GM18499 (cell line): ENCODE results near the gene CTTN.
"Not testable (repeated sequence)": the region's sequence is repeated elsewhere in the genome, so short reads cannot be mapped to it uniquely, and the experiment has no call there.

Experiments used
- ATAC-seq: cut with Tn5 transposase; IDR thresholded peaks from one replicate; pipeline ENCODE4 v1.9.1; 2021; ENCODE audit warnings: moderate number of reproducible peaks; ENCODE audit not compliant: insufficient read depth, unreplicated experiment

Gene CTTN

DNA sequence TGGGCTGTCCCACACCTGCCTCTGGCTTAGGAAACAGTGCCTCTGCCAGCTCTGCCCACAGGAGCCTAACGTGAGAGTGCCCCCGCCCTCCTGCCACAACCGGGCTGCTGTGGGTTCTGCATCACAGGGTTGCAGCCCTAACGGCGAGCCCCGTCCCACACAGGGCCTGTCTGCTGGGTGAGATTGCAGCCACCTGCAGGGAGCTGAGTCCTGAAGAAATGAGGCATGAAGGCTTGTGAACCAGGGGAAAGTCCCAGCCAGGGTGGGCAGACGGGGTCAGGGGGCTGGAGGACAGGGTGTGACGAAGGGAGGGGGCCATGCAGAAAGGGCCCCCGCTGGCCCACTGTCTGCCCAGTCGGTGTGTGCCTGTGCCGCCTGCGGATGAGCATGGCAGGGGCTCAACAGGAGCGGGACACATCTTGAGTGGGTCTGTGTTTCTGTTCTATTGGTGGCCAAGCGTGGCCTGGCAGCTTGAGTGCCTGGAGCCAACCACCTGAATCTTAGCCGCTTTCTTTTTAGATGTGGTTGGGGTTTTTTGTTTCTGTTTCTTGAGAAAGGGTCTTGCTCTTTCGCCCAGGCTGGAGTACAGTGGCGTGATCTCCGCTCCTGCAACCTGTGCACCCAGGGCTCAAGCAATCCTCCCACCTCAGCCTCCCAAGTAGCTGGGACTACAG is 38.9 kb downstream of the CTTN start:
- no peak for ATAC-seq

DNA sequence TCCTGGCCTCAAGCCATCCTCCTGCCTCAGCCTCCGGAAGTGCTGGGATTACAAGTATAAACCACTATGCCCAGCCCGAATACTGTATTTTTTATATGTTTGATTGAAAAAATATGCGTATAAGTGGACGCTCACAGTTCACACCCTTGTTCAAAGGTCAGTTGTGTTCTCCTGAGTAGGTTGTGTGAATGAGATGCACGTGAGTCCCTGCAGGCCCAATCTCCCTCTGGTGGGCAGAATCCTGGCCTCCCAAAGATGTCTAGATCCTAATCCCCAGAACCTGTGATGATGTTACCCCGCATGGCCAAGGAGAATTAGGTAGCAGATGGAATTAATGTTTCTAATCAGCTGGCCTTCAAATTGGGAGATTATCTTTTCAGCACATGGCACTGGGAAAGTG is 41.9 kb downstream of the CTTN start:
- ATAC-seq = no peak

DNA sequence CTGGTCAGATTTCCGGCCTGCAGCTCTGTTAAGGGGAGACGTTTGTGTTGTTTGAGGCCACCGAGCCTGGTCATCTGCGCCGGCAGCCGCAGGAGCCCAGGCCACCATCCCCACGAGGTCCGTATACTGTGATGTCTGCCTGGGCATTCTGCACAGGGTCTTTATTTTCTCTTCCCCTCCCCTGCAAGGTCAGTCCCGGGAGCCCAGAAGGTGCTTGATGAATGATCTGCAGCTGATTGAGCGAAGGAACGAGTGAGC is 45.4 kb downstream of the CTTN start:
- ATAC-seq = no peak

DNA sequence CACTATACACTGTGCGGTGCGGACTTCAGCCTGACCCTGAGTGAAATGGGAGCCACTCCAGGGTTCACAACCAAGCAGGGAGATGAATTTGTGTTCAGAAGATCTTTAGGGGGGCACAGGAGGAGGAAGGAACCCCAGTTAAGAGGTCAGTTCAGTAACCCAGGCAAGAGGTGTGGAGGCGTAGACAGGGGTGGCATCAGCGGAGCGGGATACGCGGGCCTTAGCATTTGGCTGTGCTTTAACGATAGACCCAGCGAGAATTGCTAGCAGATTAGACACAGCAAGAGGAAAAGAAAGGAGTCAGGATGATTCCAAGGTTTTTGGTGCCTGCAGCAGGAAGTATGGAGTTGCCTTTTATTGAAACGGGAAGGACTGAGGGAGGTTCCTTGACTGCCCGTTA is 46.8 kb downstream of the CTTN start:
- ATAC-seq = no peak

DNA sequence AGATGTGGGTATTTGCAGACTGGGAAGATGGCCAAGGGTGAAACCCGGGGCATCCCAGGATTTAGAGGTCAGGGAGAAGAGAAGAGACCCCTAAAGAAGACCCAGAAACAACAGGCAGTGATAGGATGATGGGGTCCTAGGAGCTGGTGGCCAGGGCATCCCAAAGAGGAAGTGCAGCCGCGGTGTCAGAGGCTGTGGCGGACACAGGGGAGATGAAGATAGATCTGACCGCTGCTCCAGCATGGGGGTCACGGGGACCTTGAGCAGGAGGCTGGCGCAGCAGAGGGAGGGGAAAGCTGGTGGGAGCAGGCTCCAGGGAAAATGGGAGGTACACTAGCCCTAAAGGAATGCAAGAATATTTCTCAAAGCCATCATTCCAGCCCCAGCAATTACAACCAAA is 47.3 kb downstream of the CTTN start:
- no peak for ATAC-seq

- ATAC-seq = no peak
Observed at GRCh38 chr11:70448983-70449567, 50.7 kb downstream of the CTTN start.

- ATAC-seq = no peak
Observed at GRCh38 chr11:70454197-70454767, 56.0 kb downstream of the CTTN start.

- not testable (repeated sequence) for ATAC-seq
Observed at GRCh38 chr11:70454811-70455210, 56.5 kb downstream of the CTTN start.

- ATAC-seq = no peak
Observed at GRCh38 chr11:70455354-70455753, 57.0 kb downstream of the CTTN start.

DNA sequence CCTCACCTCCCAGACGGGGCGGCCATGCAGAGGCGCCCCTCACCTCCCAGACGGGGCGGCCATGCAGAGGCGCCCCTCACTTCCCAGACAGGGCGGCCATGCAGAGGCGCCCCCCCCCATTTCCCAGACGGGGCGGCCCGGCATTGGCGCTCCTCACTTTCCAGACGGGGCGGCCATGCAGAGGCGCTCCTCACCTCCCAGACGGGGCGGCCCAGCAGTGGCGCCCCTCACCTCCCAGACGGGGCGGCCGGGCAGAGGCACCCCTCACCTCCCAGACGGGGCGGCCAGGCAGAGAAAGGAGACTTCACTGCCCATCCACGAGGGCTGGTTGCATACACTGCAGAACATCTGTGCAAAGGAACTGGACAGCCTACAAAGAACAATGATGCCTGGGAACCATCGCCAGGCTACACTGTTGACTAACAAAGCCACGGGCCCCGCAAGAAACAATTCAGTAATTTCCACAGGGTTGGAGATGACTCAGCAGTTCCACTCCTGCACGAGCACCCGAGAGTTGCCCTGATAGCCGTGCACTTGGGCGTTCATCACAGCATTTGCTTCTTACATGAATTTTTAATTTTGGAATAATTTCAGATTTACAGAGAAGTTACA is 58.7 kb downstream of the CTTN start:
- ATAC-seq = no peak

- ATAC-seq = no peak
Observed at GRCh38 chr11:70458736-70459135, 60.4 kb downstream of the CTTN start.

DNA sequence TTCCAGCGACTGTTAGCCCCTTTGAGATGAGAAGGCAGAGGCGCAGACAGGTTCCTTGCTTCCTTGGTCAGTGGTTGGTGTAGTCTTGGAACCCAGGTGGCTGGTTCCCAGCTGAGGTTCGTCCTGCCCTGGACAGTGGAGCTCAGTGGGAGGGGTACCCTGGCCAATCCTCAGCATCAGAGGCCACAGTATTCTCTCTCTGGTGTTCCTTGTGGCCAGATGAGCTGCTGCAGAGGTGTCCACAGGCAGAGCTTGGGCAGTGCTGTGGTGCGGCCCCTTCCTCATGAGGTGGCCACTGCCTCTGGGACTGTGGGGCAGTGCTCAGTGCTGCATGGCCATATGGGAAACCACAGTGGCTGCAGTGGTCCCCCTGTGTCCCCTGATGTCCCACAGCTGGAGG is 61.8 kb downstream of the CTTN start:
- no peak for ATAC-seq

GRCh38 chr11:70460964-70461363 is 62.6 kb downstream of the CTTN start:
- ATAC-seq = no peak

DNA sequence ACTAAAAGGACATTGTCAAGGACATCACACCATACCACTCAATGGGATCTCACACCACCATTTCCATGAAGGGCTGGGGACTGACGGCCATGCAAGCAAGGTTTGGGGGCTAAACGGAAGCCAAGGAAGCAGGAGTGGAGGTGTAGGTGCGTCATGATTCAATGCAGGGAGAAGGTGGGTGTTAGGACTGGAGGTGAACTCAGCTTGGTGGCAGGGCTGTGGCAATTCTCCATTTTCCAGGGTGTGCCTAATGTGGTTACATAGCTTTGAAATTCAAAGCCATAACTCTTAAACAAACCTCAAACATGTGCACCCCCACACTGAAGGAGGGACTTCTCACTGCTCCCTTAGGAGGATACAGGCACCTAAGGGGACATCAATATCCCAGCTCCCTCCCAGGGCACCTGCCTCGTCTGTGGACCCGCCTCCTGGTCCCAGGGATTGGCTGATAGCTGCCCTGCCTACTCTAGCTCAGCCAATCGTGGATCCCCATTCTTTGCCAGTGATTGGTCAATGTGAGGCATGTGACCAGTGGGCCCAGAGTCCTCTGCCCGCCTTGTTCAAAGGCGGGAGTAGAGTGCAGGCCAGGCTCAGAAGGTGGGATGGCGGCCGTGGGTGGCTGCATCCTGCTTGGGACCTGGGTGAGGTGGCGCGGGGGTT is 64.6 kb downstream of the CTTN start:
- ATAC-seq = no peak

GRCh38 chr11:70463478-70464255 is 65.3 kb downstream of the CTTN start:
- ATAC-seq = no peak

GRCh38 chr11:70464509-70465361 is 66.4 kb downstream of the CTTN start:
- ATAC-seq = no peak

DNA sequence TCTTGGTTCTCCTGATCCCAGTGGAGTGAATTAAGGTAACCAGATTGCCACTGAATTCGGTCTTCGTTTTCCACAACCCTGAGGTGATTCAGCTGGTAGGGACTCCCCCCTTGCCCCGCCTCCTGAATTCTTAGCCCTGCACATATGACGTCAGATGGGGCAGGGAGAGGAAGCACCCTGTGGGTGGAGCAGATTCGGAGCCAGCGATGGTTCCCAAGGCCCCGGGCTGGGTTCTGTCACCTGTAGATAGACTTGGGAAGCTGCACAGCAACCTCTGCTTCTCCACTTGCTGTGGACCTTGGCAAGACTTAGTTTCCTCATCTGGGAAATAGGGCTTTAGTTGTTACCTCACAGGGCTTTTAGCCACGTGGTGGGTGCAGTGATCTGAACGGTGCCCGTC is 67.8 kb downstream of the CTTN start:
- ATAC-seq = no peak

GRCh38 chr11:70466596-70466995 is 68.3 kb downstream of the CTTN start:
- no peak for ATAC-seq

DNA sequence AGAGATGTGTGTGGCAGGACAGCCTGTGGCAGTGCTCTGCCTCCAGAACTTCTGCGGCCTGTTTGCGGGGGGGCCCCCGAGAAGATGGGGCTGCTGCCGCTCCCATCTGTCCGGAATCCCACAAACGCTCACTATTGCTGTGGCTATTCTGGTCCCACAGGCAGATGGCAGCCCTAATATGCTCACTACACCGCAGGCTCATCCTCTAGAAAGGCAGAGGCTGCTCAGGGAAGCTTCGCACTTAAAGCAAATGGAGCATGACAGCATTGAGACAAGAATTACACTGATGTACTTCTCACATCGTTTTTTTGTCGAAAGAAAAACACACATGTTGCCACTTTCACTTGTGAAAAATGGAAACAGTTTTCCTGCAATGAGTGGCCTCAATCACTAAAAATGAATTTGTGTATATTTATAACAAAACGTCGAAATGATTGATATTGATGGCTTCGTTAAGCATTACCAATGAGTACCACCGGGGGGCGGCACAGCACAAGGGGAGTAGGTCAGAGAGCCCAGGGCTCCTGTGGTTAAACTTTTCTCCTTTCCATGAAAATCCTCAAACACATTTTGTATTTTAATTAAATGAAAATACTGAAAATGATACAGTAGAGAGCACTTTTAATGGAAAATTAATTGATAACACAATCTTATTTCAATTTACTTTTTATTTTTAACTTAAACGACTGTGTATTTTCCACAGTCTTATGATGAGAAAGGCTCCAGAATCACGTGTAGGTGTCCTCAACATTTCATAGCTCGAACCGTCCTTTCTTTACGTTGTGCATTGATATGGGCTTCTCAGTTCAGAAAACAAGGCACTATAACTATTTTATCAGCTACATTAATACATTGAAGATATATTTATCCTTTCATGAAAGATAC is 69.1 kb downstream of the CTTN start:
- ATAC-seq = no peak
